ENCODE data around the gene MIB2.

DNA sequence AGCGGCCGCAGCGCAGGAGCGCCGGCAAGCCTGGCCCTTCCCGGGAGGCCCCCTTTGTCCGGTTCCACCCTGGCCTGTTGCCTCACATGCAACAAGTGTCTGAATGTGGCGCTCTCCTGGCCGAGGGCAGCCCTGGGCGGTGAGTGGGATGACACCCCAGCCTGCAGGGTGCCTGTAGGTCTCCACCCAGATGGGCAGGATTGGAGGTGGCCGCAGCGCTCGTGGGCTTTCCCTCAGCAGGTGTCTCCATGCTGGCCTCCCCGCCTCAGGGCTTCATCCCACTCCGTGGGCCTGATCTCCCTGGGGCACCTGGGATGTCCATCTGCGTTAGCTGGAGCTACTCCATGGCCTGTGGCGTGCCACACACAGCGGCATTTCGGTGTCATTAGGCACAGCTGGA is 1.5 kb downstream of the MIB2 start:
- TF ChIP-seq, protein P1, sequence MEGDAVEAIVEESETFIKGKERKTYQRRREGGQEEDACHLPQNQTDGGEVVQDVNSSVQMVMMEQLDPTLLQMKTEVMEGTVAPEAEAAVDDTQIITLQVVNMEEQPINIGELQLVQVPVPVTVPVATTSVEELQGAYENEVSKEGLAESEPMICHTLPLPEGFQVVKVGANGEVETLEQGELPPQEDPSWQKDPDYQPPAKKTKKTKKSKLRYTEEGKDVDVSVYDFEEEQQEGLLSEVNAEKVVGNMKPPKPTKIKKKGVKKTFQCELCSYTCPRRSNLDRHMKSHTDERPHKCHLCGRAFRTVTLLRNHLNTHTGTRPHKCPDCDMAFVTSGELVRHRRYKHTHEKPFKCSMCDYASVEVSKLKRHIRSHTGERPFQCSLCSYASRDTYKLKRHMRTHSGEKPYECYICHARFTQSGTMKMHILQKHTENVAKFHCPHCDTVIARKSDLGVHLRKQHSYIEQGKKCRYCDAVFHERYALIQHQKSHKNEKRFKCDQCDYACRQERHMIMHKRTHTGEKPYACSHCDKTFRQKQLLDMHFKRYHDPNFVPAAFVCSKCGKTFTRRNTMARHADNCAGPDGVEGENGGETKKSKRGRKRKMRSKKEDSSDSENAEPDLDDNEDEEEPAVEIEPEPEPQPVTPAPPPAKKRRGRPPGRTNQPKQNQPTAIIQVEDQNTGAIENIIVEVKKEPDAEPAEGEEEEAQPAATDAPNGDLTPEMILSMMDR (IDR thresholded peaks at IDR 0.05; ENCODE audit: poor library complexity) = no peak
- no peak for TF ChIP-seq EZH2 (IDR thresholded peaks at IDR 0.05; ENCODE audit: borderline replicate concordance)

Data from hepatocyte (in vitro differentiated cells).